Left ventricle myocardium inferior (tissue), 1 donor: Measurements from ENCODE around the gene MOB3B. TPM values are rescaled to one million over a fixed set of nuclear protein-coding genes. Genes with fewer than 3 reads are reported as not detected.
A peak's percentile ranks its signal among the peaks of the same experiment; 100 is the strongest.

Source experiments
- DNase-seq: peaks from one replicate; pipeline ENCODE4 v3.0.0-alpha.2; 2020
- H3K27ac ChIP-seq: fragments of 200-600 bp; replicated peaks from 2 replicates; pipeline ENCODE4 v1.8.0; 2021
- H3K27me3 ChIP-seq: fragments of 200-600 bp; 2 replicates; pipeline ENCODE4 v1.8.0; 2021; ENCODE audit warnings: low read depth
- H3K36me3 ChIP-seq: fragments of 200-600 bp; 2 replicates; pipeline ENCODE4 v1.8.0; 2021
- H3K4me1 ChIP-seq: fragments of 200-600 bp; 2 replicates; pipeline ENCODE4 v1.8.0; 2021
- H3K4me3 ChIP-seq: fragments of 200-600 bp; 2 replicates; pipeline ENCODE4 v1.8.0; 2021; ENCODE audit warnings: mild to moderate bottlenecking, moderate library complexity
- H3K9me3 ChIP-seq: fragments of 200-600 bp; replicated peaks from 2 replicates; pipeline ENCODE4 v1.8.0; 2021
- CTCF ChIP-seq: fragments of 200-600 bp; IDR thresholded peaks from 2 replicates; pipeline ENCODE4 v1.8.0; 2021; ENCODE audit warnings: antibody characterized with exemption, mild to moderate bottlenecking, borderline replicate concordance
- intact Hi-C: fragments of 100-400 bp; cut with micrococcal nuclease; formaldehyde crosslinking; loops from one replicate; pipeline ENCODE4 v1.11.0; 2022
- total RNA-seq: library from RNA; stranded (reverse); fragmentation: NEBNext Ultra II Directional; extraction: Animal tissue kit (Norgen Biotek cat#: 25700); gene quantifications from one replicate; pipeline ENCODE4 v1.2.1, GENCODE V29; 2021
- donor health status: DM: no; HTN: yes; CAD: no; lungs with severe emphysema.

Gene MOB3B
- total RNA-seq, 1 donor from 2014 or later, result 2.1 TPM

GRCh38 chr9:27497883-27498417 is 31.7 kb downstream of the MOB3B start:
- Histone ChIP-seq H3K9me3 (peaks cover 5% of the 10 kb centered on the region), H3K27me3 (no peaks in the 10 kb centered on the region), H3K4me1 (peaks cover 27% of the 10 kb centered on the region), H3K36me3 (no peaks in the 10 kb centered on the region), H3K27ac (no peak overlapping the region), H3K4me3 (no peak overlapping the region)
- intact Hi-C loops, result no loop called here
- TF ChIP-seq CTCF, result no peak
- DNase-seq, result no peak

- no peak for DNase-seq
- H3K27ac ChIP-seq, result peak overlapping the region; percentile 54
- peaks cover 3% of the 10 kb centered on the region for H3K9me3 ChIP-seq
- intact Hi-C loops, result no loop called here
- H3K36me3 ChIP-seq, result no peaks in the 10 kb centered on the region
- peaks cover 27% of the 10 kb centered on the region for H3K4me1 ChIP-seq
- no peaks in the 10 kb centered on the region for H3K27me3 ChIP-seq
- no peak for TF ChIP-seq CTCF
- no peak overlapping the region for H3K4me3 ChIP-seq
These were observed 33.5 kb downstream of the MOB3B start for GRCh38 chr9:27496135-27496504.

- H3K4me3 ChIP-seq, result no peak overlapping the region
- peak overlapping the region; percentile 54 for H3K27ac ChIP-seq
- no peaks in the 10 kb centered on the region for H3K9me3 ChIP-seq
- H3K4me1 ChIP-seq, result peaks cover 27% of the 10 kb centered on the region
- TF ChIP-seq CTCF, result no peak
- no peaks in the 10 kb centered on the region for H3K36me3 ChIP-seq
- DNase-seq, result no peak
- H3K27me3 ChIP-seq, result no peaks in the 10 kb centered on the region
- intact Hi-C loops, result no loop called here
These were observed 34.0 kb downstream of the MOB3B start for GRCh38 chr9:27495480-27496134.

GRCh38 chr9:27491154-27491553 is 38.5 kb downstream of the MOB3B start:
- peaks cover 12% of the 10 kb centered on the region for H3K4me1 ChIP-seq
- no peak overlapping the region for H3K27ac ChIP-seq
- H3K9me3 ChIP-seq, result no peaks in the 10 kb centered on the region
- H3K4me3 ChIP-seq, result no peak overlapping the region
- H3K36me3 ChIP-seq, result no peaks in the 10 kb centered on the region
- no peaks in the 10 kb centered on the region for H3K27me3 ChIP-seq
- intact Hi-C loops, result no loop called here
- no peak for DNase-seq
- TF ChIP-seq CTCF, result no peak

GRCh38 chr9:27489087-27489876 is 40.3 kb downstream of the MOB3B start:
- no peak for DNase-seq
- Histone ChIP-seq H3K27ac (no peak overlapping the region), H3K27me3 (no peaks in the 10 kb centered on the region), H3K36me3 (no peaks in the 10 kb centered on the region), H3K4me3 (no peak overlapping the region), H3K9me3 (no peaks in the 10 kb centered on the region), H3K4me1 (no peaks in the 10 kb centered on the region)
- intact Hi-C loops, result no loop called here
- no peak for TF ChIP-seq CTCF
